ENCODE data around the gene GABBR2.

GABBR2 gene

GRCh38 chr9:98706651-98707165 is 2.0 kb downstream of the GABBR2 start:
- H3K27me3 Mint-ChIP-seq (ENCODE audit: low read depth, poor library complexity): peaks cover 86% of the 10 kb centered on the region
- H3K4me1 Mint-ChIP-seq: peaks cover 7% of the 10 kb centered on the region
- DNase-seq: no peak
- H3K9me3 Mint-ChIP-seq: no peaks in the 10 kb centered on the region
- H3K4me3 Mint-ChIP-seq: peak overlapping the region; percentile 67
- no peak overlapping the region for H3K27ac Mint-ChIP-seq
- no peak for TF ChIP-seq CTCF (IDR thresholded peaks at IDR 0.05)
- H3K36me3 Mint-ChIP-seq (ENCODE audit: low read depth): no peaks in the 10 kb centered on the region

- H3K4me3 Mint-ChIP-seq: no peak overlapping the region
- H3K4me1 Mint-ChIP-seq: peaks cover 7% of the 10 kb centered on the region
- peaks cover 89% of the 10 kb centered on the region for H3K27me3 Mint-ChIP-seq (ENCODE audit: low read depth, poor library complexity)
- H3K36me3 Mint-ChIP-seq (ENCODE audit: low read depth): no peaks in the 10 kb centered on the region
- H3K9me3 Mint-ChIP-seq: peaks cover 3% of the 10 kb centered on the region
- no peak overlapping the region for H3K27ac Mint-ChIP-seq
- TF ChIP-seq CTCF (IDR thresholded peaks at IDR 0.05): no peak
- no peak for DNase-seq
Measured at GRCh38 chr9:98702835-98703380, 5.8 kb downstream of the GABBR2 start.

- H3K27ac Mint-ChIP-seq: no peak overlapping the region
- H3K9me3 Mint-ChIP-seq: peaks cover 3% of the 10 kb centered on the region
- H3K4me1 Mint-ChIP-seq: peaks cover 7% of the 10 kb centered on the region
- TF ChIP-seq CTCF (IDR thresholded peaks at IDR 0.05): no peak
- no peak overlapping the region for H3K4me3 Mint-ChIP-seq
- H3K27me3 Mint-ChIP-seq (ENCODE audit: low read depth, poor library complexity): peaks cover 89% of the 10 kb centered on the region
- DNase-seq: no peak
- no peaks in the 10 kb centered on the region for H3K36me3 Mint-ChIP-seq (ENCODE audit: low read depth)
Measured at GRCh38 chr9:98702340-98702739, 6.4 kb downstream of the GABBR2 start.

GRCh38 chr9:98701576-98701975 is 7.2 kb downstream of the GABBR2 start:
- Mint-ChIP-seq H3K27me3 (ENCODE audit: low read depth, poor library complexity) (peaks cover 87% of the 10 kb centered on the region), H3K9me3 (peaks cover 3% of the 10 kb centered on the region), H3K27ac (no peak overlapping the region), H3K4me3 (no peak overlapping the region), H3K4me1 (peaks cover 2% of the 10 kb centered on the region), H3K36me3 (ENCODE audit: low read depth) (no peaks in the 10 kb centered on the region)
- DNase-seq: no peak
- TF ChIP-seq CTCF (IDR thresholded peaks at IDR 0.05): no peak

GRCh38 chr9:98700801-98701200 is 7.9 kb downstream of the GABBR2 start:
- DNase-seq: no peak
- TF ChIP-seq CTCF (IDR thresholded peaks at IDR 0.05): no peak
- Mint-ChIP-seq H3K9me3 (peaks cover 3% of the 10 kb centered on the region), H3K4me1 (no peaks in the 10 kb centered on the region), H3K27me3 (ENCODE audit: low read depth, poor library complexity) (peaks cover 82% of the 10 kb centered on the region), H3K36me3 (ENCODE audit: low read depth) (no peaks in the 10 kb centered on the region), H3K4me3 (no peak overlapping the region), H3K27ac (no peak overlapping the region)

- Mint-ChIP-seq H3K4me1 (no peaks in the 10 kb centered on the region), H3K27me3 (ENCODE audit: low read depth, poor library complexity) (peaks cover 69% of the 10 kb centered on the region), H3K36me3 (ENCODE audit: low read depth) (no peaks in the 10 kb centered on the region), H3K4me3 (no peak overlapping the region), H3K9me3 (peaks cover 3% of the 10 kb centered on the region), H3K27ac (no peak overlapping the region)
- no peak for TF ChIP-seq CTCF (IDR thresholded peaks at IDR 0.05)
- DNase-seq: no peak
Measured at GRCh38 chr9:98698856-98699255, 9.9 kb downstream of the GABBR2 start.

Data from nephron progenitor cell (in vitro differentiated cells).